ENCODE results near the gene GNAQ. TPM values are rescaled to one million over a fixed set of nuclear protein-coding genes. Genes with fewer than 3 reads are reported as not detected.

GNAQ gene
- total and polyA plus RNA-seq, 2 donors (not counting 1 experiment from before 2014, with no cell fraction given): 30.4 to 74.3 TPM

DNA sequence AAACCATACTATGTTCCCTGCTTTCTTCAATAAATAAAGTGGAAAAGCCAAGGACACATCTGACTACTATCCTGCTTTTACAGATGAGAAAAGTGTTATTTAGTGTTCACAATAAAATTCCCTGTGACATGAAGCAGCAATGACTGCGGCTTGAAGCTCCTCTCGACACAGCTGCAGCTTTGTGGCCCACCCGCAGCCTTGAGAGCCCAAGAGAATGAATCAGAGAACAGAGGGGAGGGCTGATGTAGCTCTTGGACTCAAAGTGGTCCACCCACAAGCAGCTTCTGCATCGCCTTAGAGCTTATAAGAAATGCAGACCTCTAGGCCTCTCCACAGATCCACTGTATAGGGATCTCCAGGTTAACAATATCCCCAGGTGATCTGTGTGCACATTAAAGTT is 202.2 kb downstream of the GNAQ start:
- Histone ChIP-seq H3K27ac (ENCODE audit: insufficient read depth, low read length) (no peak overlapping the region), H2AFZ (ENCODE audit: low read length) (no peak overlapping the region), H3K4me2 (ENCODE audit: extremely low read depth, insufficient read depth, low read length) (no peak overlapping the region), H4K20me1 (ENCODE audit: control insufficient read depth, extremely low read depth, insufficient read depth, low read length) (no peaks in the 10 kb centered on the region), H3K27me3 (ENCODE audit: control insufficient read depth, insufficient read depth, low read length) (no peaks in the 10 kb centered on the region), H3K4me3 (replicated peaks in 1 of 4; ENCODE audit: control extremely low read depth in 1 of 4, insufficient read depth in 1 of 4, low read depth in 3 of 4, low read length in 4 of 4) (no peak overlapping the region), H3K9ac (ENCODE audit: insufficient read depth, low read length) (no peak overlapping the region), H3K9me3 (ENCODE audit: control insufficient read depth, insufficient read depth, low read depth, low read length) (no peaks in the 10 kb centered on the region), H3K36me3 (ENCODE audit: control insufficient read depth, insufficient read depth, low read length) (no peaks in the 10 kb centered on the region), H3K4me1 (ENCODE audit: control insufficient read depth, extremely low read depth, insufficient read depth, low read length) (no peaks in the 10 kb centered on the region), H3K79me2 (ENCODE audit: control insufficient read depth, insufficient read depth, low read length) (no peaks in the 10 kb centered on the region)
- peak in 1 of 2 donors; percentile 78 for DNase-seq (ENCODE audit: low read depth in 2 of 2)
- TF ChIP-seq, protein P1, sequence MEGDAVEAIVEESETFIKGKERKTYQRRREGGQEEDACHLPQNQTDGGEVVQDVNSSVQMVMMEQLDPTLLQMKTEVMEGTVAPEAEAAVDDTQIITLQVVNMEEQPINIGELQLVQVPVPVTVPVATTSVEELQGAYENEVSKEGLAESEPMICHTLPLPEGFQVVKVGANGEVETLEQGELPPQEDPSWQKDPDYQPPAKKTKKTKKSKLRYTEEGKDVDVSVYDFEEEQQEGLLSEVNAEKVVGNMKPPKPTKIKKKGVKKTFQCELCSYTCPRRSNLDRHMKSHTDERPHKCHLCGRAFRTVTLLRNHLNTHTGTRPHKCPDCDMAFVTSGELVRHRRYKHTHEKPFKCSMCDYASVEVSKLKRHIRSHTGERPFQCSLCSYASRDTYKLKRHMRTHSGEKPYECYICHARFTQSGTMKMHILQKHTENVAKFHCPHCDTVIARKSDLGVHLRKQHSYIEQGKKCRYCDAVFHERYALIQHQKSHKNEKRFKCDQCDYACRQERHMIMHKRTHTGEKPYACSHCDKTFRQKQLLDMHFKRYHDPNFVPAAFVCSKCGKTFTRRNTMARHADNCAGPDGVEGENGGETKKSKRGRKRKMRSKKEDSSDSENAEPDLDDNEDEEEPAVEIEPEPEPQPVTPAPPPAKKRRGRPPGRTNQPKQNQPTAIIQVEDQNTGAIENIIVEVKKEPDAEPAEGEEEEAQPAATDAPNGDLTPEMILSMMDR (conservative IDR thresholded peaks at IDR 0.05 in 1 of 2, IDR thresholded peaks at IDR 0.05 in 1 of 2; ENCODE audit: low read depth in 1 of 2, low read length in 2 of 2): no peak
- no peak for TF ChIP-seq EZH2 (IDR thresholded peaks at IDR 0.05; ENCODE audit: low read length, missing control alignments)

DNA sequence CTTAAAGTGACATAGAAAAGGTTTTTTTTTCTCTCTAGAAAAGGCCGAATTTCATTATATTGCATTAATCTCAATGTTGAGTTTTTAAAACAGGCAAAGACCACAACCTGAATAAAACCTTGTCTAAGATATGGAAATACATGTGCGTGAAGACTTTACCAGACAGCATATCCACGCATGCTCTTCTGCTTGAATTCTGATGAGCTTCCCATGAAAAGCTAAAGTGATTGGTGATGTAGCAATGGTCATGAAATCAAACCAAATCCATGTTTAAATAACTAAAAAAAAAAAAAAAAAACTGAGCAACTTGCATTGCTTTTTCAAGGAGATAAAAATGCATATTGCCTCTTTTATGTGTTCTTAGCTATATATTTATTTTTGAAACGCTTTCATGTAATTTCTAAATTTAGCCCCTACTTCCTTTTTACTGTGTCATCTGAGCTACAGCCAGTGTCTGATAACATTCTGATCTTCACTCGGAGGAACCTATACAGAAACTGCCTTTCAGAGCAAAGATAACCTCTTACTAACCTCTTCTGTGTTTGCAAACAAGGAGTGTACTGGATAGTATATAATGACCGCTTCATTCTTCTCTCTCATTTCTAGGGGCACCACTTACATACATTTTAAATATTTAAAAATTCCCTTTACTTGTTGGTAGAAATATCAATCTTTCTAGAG is 204.4 kb downstream of the GNAQ start:
- Histone ChIP-seq H3K9me3 (ENCODE audit: control insufficient read depth, insufficient read depth, low read depth, low read length) (no peaks in the 10 kb centered on the region), H2AFZ (ENCODE audit: low read length) (no peak overlapping the region), H3K4me1 (ENCODE audit: control insufficient read depth, extremely low read depth, insufficient read depth, low read length) (no peaks in the 10 kb centered on the region), H3K27me3 (ENCODE audit: control insufficient read depth, insufficient read depth, low read length) (no peaks in the 10 kb centered on the region), H4K20me1 (ENCODE audit: control insufficient read depth, extremely low read depth, insufficient read depth, low read length) (no peaks in the 10 kb centered on the region), H3K4me2 (ENCODE audit: extremely low read depth, insufficient read depth, low read length) (no peak overlapping the region), H3K79me2 (ENCODE audit: control insufficient read depth, insufficient read depth, low read length) (no peaks in the 10 kb centered on the region), H3K36me3 (ENCODE audit: control insufficient read depth, insufficient read depth, low read length) (no peaks in the 10 kb centered on the region), H3K27ac (ENCODE audit: insufficient read depth, low read length) (no peak overlapping the region), H3K4me3 (replicated peaks in 1 of 4; ENCODE audit: control extremely low read depth in 1 of 4, insufficient read depth in 1 of 4, low read depth in 3 of 4, low read length in 4 of 4) (no peak overlapping the region), H3K9ac (ENCODE audit: insufficient read depth, low read length) (no peak overlapping the region)
- TF ChIP-seq EZH2 (IDR thresholded peaks at IDR 0.05; ENCODE audit: low read length, missing control alignments): no peak
- TF ChIP-seq, protein P1 (conservative IDR thresholded peaks at IDR 0.05 in 1 of 2, IDR thresholded peaks at IDR 0.05 in 1 of 2; ENCODE audit: low read depth in 1 of 2, low read length in 2 of 2): no peak
- no peak for DNase-seq (ENCODE audit: low read depth in 2 of 2)

DNA sequence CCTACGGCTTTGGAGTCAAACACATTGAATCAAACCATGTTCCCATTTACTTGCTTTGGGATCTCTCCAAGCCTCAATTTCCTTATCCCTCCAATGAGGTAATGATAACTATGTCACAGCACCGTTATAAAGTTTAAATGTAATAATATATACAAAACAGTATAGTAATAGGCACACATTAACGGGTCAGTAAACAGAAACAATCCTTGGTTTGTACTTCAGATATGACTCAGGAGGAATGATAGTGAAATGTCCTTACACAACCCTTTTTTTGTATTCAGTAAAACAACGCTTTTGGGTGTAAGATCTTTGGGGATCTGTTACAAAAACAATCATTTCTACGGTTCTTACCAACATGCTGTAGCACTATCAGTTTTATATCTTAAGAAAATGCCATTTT is 205.0 kb downstream of the GNAQ start:
- no peaks in the 10 kb centered on the region for H3K36me3 ChIP-seq (ENCODE audit: control insufficient read depth, insufficient read depth, low read length)
- TF ChIP-seq, protein P1 (conservative IDR thresholded peaks at IDR 0.05 in 1 of 2, IDR thresholded peaks at IDR 0.05 in 1 of 2; ENCODE audit: low read depth in 1 of 2, low read length in 2 of 2): no peak
- no peak for TF ChIP-seq EZH2 (IDR thresholded peaks at IDR 0.05; ENCODE audit: low read length, missing control alignments)
- no peaks in the 10 kb centered on the region for H4K20me1 ChIP-seq (ENCODE audit: control insufficient read depth, extremely low read depth, insufficient read depth, low read length)
- no peak overlapping the region for H3K27ac ChIP-seq (ENCODE audit: insufficient read depth, low read length)
- no peak overlapping the region for H3K4me3 ChIP-seq (replicated peaks in 1 of 4; ENCODE audit: control extremely low read depth in 1 of 4, insufficient read depth in 1 of 4, low read depth in 3 of 4, low read length in 4 of 4)
- H3K9me3 ChIP-seq (ENCODE audit: control insufficient read depth, insufficient read depth, low read depth, low read length): no peaks in the 10 kb centered on the region
- no peak overlapping the region for H3K9ac ChIP-seq (ENCODE audit: insufficient read depth, low read length)
- H2AFZ ChIP-seq (ENCODE audit: low read length): no peak overlapping the region
- H3K27me3 ChIP-seq (ENCODE audit: control insufficient read depth, insufficient read depth, low read length): no peaks in the 10 kb centered on the region
- no peaks in the 10 kb centered on the region for H3K4me1 ChIP-seq (ENCODE audit: control insufficient read depth, extremely low read depth, insufficient read depth, low read length)
- no peak overlapping the region for H3K4me2 ChIP-seq (ENCODE audit: extremely low read depth, insufficient read depth, low read length)
- DNase-seq (ENCODE audit: low read depth in 2 of 2): peak; percentile 31 to 72
- H3K79me2 ChIP-seq (ENCODE audit: control insufficient read depth, insufficient read depth, low read length): no peaks in the 10 kb centered on the region

Data from fibroblast of lung (primary cell).